ENCODE data around the gene EFCAB12.

EFCAB12 gene

DNA sequence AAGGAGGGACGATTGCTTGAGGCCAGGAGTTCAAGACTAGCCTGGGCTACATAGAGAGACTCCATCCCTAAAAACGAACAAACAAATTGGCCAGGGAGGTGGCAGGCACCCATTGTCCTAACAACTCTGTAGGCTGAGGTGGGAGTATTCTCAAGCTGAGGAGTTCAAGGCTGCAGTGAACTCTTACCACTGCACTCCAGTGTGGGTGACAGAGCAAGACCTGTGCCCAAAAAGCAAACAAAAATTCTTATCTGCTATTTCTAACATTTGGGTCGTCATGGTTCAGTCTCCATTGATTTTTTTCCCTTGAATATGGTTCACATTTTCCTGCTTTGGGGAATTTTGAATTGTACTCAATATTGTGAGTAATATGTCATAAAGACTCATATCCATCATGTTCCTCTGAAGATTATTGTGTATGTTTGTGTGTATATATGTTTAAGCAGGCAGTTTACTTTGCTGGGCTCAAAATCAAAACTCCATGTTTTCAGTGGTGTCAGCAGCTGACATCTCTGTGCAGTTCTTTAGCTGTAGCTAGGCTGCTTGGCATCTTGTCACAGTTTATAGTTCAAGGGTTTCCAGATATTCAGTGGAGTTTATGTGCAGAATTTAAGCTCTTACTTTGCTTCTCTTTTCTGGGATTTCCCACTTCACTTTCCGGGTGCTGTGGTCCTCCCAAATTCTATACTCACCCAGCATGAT lies 44.8 kb upstream of the EFCAB12 start:
- H3K27ac ChIP-seq = no peak overlapping the region
- DNase-seq = no peak
- H3K36me3 ChIP-seq (replicated peaks) = no peaks in the 10 kb centered on the region
- in situ Hi-C loops (cut with HindIII; ENCODE audit: low pct_ligation_motif_present, low sequenced_read_pairs) = no loop called here
- no peak overlapping the region for H3K4me3 ChIP-seq (ENCODE audit: low read depth, low read length)
- TF ChIP-seq, protein P1, sequence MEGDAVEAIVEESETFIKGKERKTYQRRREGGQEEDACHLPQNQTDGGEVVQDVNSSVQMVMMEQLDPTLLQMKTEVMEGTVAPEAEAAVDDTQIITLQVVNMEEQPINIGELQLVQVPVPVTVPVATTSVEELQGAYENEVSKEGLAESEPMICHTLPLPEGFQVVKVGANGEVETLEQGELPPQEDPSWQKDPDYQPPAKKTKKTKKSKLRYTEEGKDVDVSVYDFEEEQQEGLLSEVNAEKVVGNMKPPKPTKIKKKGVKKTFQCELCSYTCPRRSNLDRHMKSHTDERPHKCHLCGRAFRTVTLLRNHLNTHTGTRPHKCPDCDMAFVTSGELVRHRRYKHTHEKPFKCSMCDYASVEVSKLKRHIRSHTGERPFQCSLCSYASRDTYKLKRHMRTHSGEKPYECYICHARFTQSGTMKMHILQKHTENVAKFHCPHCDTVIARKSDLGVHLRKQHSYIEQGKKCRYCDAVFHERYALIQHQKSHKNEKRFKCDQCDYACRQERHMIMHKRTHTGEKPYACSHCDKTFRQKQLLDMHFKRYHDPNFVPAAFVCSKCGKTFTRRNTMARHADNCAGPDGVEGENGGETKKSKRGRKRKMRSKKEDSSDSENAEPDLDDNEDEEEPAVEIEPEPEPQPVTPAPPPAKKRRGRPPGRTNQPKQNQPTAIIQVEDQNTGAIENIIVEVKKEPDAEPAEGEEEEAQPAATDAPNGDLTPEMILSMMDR (IDR thresholded peaks at IDR 0.05; ENCODE audit: low read depth, low read length, missing control alignments) = no peak
- no peaks in the 10 kb centered on the region for H3K27me3 ChIP-seq (replicated peaks)

DNA sequence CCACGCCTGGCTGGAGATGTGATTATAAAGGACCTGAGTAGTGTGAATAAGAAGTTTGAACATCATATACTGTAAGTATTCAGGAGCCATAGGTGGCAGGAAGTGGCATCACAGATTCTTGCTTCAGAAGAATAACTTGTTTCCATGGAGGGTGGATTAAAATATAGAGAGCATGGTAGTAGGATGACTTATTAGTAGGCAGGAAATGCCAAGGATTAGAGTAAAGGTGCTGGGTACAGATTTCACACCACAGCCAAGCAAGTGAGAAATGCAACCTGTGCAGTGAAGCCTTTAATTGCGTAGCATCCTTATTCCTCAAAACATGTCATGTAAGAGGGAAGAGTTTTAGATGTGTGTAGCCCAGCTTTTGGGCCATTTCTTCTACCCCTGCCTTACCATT lies 42.4 kb upstream of the EFCAB12 start:
- Histone ChIP-seq H3K27ac (no peak overlapping the region), H3K36me3 (replicated peaks) (no peaks in the 10 kb centered on the region), H3K4me3 (ENCODE audit: low read depth, low read length) (no peak overlapping the region), H3K27me3 (replicated peaks) (no peaks in the 10 kb centered on the region)
- DNase-seq = no peak
- TF ChIP-seq, protein P1 (IDR thresholded peaks at IDR 0.05; ENCODE audit: low read depth, low read length, missing control alignments) = no peak
- in situ Hi-C loops (cut with HindIII; ENCODE audit: low pct_ligation_motif_present, low sequenced_read_pairs) = no loop called here

DNA sequence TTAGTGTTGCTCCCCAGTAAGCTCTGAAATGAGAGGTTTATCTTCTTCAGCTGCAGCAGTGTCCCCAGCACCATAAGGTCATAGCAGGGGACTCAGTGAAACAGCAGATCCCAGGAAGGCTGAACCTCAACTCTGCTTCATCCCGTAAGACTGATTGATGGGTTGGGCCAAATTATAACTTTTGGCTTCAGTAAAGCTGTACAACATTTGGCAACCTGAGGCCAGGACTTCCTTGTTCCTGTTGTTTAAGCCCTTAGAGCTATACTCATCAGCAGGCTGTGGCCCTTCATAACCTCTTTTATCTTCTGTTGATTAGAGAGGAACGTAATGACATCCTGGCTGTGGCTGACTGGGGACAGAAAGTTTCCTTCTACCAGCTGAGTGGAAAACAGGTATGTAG lies 40.6 kb upstream of the EFCAB12 start:
- H3K4me3 ChIP-seq (ENCODE audit: low read depth, low read length) = no peak overlapping the region
- no peaks in the 10 kb centered on the region for H3K27me3 ChIP-seq (replicated peaks)
- in situ Hi-C loops (cut with HindIII; ENCODE audit: low pct_ligation_motif_present, low sequenced_read_pairs) = no loop called here
- TF ChIP-seq, protein P1 (IDR thresholded peaks at IDR 0.05; ENCODE audit: low read depth, low read length, missing control alignments) = no peak
- H3K27ac ChIP-seq = no peak overlapping the region
- DNase-seq = no peak
- H3K36me3 ChIP-seq (replicated peaks) = no peaks in the 10 kb centered on the region

DNA sequence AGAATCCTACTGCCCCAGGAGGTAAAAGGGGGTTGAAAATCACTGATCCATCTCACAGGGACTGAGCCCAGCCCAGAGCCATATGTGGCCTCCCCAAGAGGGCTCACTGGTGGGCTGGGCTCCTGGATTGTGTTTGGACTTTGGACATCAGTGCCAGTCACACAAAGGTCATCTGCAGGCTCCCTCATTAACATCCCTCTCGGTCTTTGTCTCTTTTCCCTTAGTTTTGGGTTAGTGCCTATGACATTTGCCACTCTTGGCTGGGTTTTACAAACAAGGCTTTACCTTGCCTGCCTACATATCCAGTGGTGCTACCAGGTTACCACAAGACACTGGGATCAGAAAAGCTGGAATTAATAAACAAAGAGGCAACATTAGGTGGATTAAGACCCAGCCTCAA lies 39.5 kb upstream of the EFCAB12 start:
- TF ChIP-seq, protein P1 (IDR thresholded peaks at IDR 0.05; ENCODE audit: low read depth, low read length, missing control alignments) = no peak
- Histone ChIP-seq H3K27ac (no peak overlapping the region), H3K36me3 (replicated peaks) (no peaks in the 10 kb centered on the region), H3K27me3 (replicated peaks) (no peaks in the 10 kb centered on the region), H3K4me3 (ENCODE audit: low read depth, low read length) (no peak overlapping the region)
- in situ Hi-C loops (cut with HindIII; ENCODE audit: low pct_ligation_motif_present, low sequenced_read_pairs) = no loop called here
- DNase-seq = no peak

DNA sequence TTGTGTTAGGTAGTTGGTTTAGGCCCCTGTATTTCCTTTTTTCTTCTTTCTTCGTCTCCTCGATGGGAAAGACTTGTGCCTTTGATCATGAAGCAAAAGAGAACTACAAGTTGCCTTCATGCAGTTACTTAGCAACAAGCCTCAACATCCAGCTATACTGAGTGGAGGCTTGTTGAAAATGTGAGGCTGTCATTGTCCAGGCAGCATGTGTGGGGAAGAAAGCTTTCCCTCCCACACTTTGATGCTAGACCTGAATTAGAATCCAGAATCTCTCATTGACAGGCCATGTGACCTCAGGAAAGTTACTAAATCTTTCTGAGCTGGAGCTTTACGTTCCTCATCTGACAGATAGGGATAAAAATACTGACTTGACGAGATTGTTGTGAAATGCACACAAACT lies 35.3 kb upstream of the EFCAB12 start:
- in situ Hi-C loops (cut with HindIII; ENCODE audit: low pct_ligation_motif_present, low sequenced_read_pairs) = no loop called here
- Histone ChIP-seq H3K27ac (no peak overlapping the region), H3K36me3 (replicated peaks) (no peaks in the 10 kb centered on the region), H3K4me3 (ENCODE audit: low read depth, low read length) (no peak overlapping the region), H3K27me3 (replicated peaks) (no peaks in the 10 kb centered on the region)
- TF ChIP-seq, protein P1 (IDR thresholded peaks at IDR 0.05; ENCODE audit: low read depth, low read length, missing control alignments) = no peak
- DNase-seq = no peak

DNA sequence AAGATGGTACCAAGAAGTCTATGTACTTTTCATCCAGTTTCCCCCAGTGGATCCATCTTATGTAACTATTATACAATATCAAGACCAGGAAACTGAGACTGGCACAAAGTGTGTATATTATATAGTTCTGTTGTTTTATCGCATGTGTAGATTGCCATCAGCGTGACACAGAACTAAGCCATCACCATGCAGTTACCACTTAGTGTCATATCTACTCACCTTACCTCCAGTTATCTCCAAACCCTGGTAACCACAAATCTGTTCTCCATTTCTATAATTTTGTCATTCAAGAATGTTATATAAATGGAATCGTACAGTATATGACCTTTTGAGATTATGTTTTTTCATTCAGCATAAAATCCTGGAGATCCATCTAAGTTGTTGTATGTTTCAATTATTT lies 34.7 kb upstream of the EFCAB12 start:
- Histone ChIP-seq H3K27ac (no peak overlapping the region), H3K36me3 (replicated peaks) (no peaks in the 10 kb centered on the region), H3K4me3 (ENCODE audit: low read depth, low read length) (no peak overlapping the region), H3K27me3 (replicated peaks) (no peaks in the 10 kb centered on the region)
- in situ Hi-C loops (cut with HindIII; ENCODE audit: low pct_ligation_motif_present, low sequenced_read_pairs) = no loop called here
- TF ChIP-seq, protein P1 (IDR thresholded peaks at IDR 0.05; ENCODE audit: low read depth, low read length, missing control alignments) = no peak
- DNase-seq = no peak

Measured in brain microvascular endothelial cell (primary cell).